22Rv1 (cell line): ENCODE data around the gene RIIAD1.

Source experiments
- H3K27ac ChIP-seq: fragments of 450-650 bp; 2 replicates; pipeline ENCODE4 v1.5.1; 2017
- CTCF ChIP-seq: fragments of 450-650 bp; IDR thresholded peaks from 2 replicates; pipeline ENCODE4 v1.5.1; 2017; ENCODE audit warnings: mild to moderate bottlenecking
- ZFX ChIP-seq: fragments of 450-650 bp; IDR thresholded peaks from 2 replicates; pipeline ENCODE4 v1.6.1; 2017; ENCODE audit warnings: antibody characterized with exemption, borderline replicate concordance

Gene RIIAD1

GRCh38 chr1:151776665-151777062, 55.3 kb downstream of the RIIAD1 start:
- TF ChIP-seq ZFX (no peak), CTCF (no peak)
- H3K27ac ChIP-seq = no peak overlapping the region

GRCh38 chr1:151777317-151777716, 56.0 kb downstream of the RIIAD1 start:
- H3K27ac ChIP-seq = no peak overlapping the region
- TF ChIP-seq ZFX (no peak), CTCF (no peak)
